ENCODE measurements around the gene SCFD2. TPM values are rescaled to one million over a fixed set of nuclear protein-coding genes. Genes with fewer than 3 reads are reported as not detected.
A peak's percentile ranks its signal among the peaks of the same experiment; 100 is the strongest.
"Not testable (repeated sequence)": the region's sequence is repeated elsewhere in the genome, so short reads cannot be mapped to it uniquely, and the experiment has no call there.

Gene SCFD2
- total and polyA plus RNA-seq, 10 of the 15 experiments (the other 5 are each of a cell fraction or from before 2014, with no cell fraction given) = 4.8 to 37.6 (median 24.9) TPM

DNA sequence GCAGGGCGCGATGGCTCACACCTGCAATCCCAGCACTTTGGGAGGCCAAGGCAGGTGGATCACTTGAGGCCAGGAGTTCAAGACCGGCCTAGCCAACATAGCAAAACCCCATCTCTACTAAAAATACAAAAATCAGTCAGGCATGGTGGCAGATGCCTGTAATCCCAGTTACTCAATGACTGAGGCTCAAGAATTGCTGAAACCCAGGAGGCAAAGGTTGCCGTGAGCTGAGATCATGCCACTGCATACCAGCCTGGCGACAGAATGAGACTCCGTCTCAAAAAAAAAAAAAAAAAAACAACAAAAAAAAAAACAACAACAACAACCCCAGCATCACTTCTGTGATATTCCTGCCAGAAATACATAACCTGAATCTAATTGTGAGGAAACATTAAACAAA, 30.9 kb downstream of the SCFD2 start:
- in situ Hi-C loops (cut with MboI); H3K9me3 ChIP-seq (replicated peaks; ENCODE audit: control insufficient read depth, insufficient read depth, low read length); H3K79me2 ChIP-seq (ENCODE audit: control insufficient read depth, insufficient read depth, low read length); H3K27me3 ChIP-seq (replicated peaks in 1 of 2; ENCODE audit: control insufficient read depth in 2 of 2, insufficient read depth in 2 of 2, low read length in 1 of 2); H4K20me1 ChIP-seq (ENCODE audit: control insufficient read depth, insufficient read depth); H3K4me3 ChIP-seq; H3K4me2 ChIP-seq (ENCODE audit: control insufficient read depth, insufficient read depth); H2AFZ ChIP-seq (ENCODE audit: control insufficient read depth, low read depth, low read length); DNase-seq (ENCODE audit: low read depth, low spot score); H3K36me3 ChIP-seq (ENCODE audit: control insufficient read depth in 2 of 2, insufficient read depth in 2 of 2, low read length in 1 of 2); RAD21 ChIA-PET (ENCODE audit: unreplicated experiment); H3K9ac ChIP-seq (ENCODE audit: control insufficient read depth, insufficient read depth, low read length); BruUV-seq (replicated peaks); ATAC-seq; FAIRE-seq; SMC1A ChIA-PET (ENCODE audit: uncharacterized antibody, unreplicated experiment); H3K4me1 ChIP-seq (ENCODE audit: control insufficient read depth, insufficient read depth, low read length); POLR2A ChIA-PET; intact Hi-C loops (cut with micrococcal nuclease; ENCODE audit: unreplicated experiment); H3K27ac ChIP-seq (ENCODE audit: control insufficient read depth, insufficient read depth): not testable (repeated sequence)
- WGBS (ENCODE audit: insufficient coverage, insufficient replicate concordance, low lambda C conversion rate, missing lambda C conversion rate) = 97% methylated on average over 4 of the region's 6 CpGs
- CTCF ChIA-PET = interaction anchor here (1.4 kb wide), 1 partner anchor 20 kb away, joined by 3 read pairs; no protein-coding TSS in a partner anchor

DNA sequence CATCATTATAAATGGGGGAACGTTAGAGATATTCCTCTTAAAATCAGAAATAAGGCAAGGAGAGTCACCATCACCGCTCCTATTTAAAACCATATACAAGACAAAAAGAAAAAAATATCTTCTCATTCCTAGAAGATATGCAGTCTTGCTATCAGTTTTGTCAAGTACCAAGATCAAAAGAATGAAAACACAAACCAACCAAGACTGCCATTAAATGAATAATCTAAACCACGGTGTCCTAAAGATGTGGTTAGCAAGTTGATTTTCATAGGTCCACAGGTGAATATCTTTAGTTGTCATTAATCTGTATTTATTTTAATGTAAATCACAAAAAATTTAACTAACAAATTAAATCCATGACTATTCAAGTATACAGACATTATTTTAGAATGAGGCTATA, 39.3 kb downstream of the SCFD2 start:
- intact Hi-C loops (cut with micrococcal nuclease; ENCODE audit: unreplicated experiment) = no loop called here
- Histone ChIP-seq H3K4me3 (no peak overlapping the region), H3K9me3 (replicated peaks; ENCODE audit: control insufficient read depth, insufficient read depth, low read length) (no peaks in the 10 kb centered on the region; the same call in 2 of the 3 replicates), H3K36me3 (ENCODE audit: control insufficient read depth in 2 of 2, insufficient read depth in 2 of 2, low read length in 1 of 2) (no peaks in the 10 kb centered on the region; a peak in 1 of 4 replicates), H3K4me1 (ENCODE audit: control insufficient read depth, insufficient read depth, low read length) (no peaks in the 10 kb centered on the region), H4K20me1 (ENCODE audit: control insufficient read depth, insufficient read depth) (no peaks in the 10 kb centered on the region), H3K79me2 (ENCODE audit: control insufficient read depth, insufficient read depth, low read length) (no peaks in the 10 kb centered on the region), H3K27ac (ENCODE audit: control insufficient read depth, insufficient read depth) (no peak overlapping the region), H3K27me3 (replicated peaks in 1 of 2; ENCODE audit: control insufficient read depth in 2 of 2, insufficient read depth in 2 of 2, low read length in 1 of 2) (no peaks in the 10 kb centered on the region), H2AFZ (ENCODE audit: control insufficient read depth, low read depth, low read length) (no peak overlapping the region), H3K9ac (ENCODE audit: control insufficient read depth, insufficient read depth, low read length) (no peak overlapping the region), H3K4me2 (ENCODE audit: control insufficient read depth, insufficient read depth) (no peak overlapping the region)
- RAD21 ChIA-PET (ENCODE audit: unreplicated experiment) = no interaction called here
- ATAC-seq (no peak), DNase-seq (ENCODE audit: low read depth, low spot score) (no peak), FAIRE-seq (no peak)
- in situ Hi-C loops (cut with MboI) = no loop called here
- TF ChIP-seq NR2F1 (conservative IDR thresholded peaks at IDR 0.05) (0 out of 2 replicates have a peak, but pooled peaks have one; percentile 26), JUNB (IDR thresholded peaks at IDR 0.05) (peak; percentile 11; the same call in 1 of the 2 replicates), RUNX3 (IDR thresholded peaks at IDR 0.05; ENCODE audit: low read length) (peak; percentile 80), JUND (IDR thresholded peaks at IDR 0.05; ENCODE audit: low read depth, low read length) (no peak), TCF7 (IDR thresholded peaks at IDR 0.05; ENCODE audit: borderline replicate concordance) (peak; percentile 69; the same call in 1 of the 2 replicates)
- BruUV-seq (replicated peaks) = no TSS peak
- SMC1A ChIA-PET (ENCODE audit: uncharacterized antibody, unreplicated experiment) = interaction anchor here (0.6 to 2.2 kb wide), 2 partner anchors 23 to 533 kb away, joined by 3 to 4 read pairs; no protein-coding TSS in a partner anchor
- CTCF ChIA-PET = no interaction called here
- WGBS (ENCODE audit: insufficient coverage, insufficient replicate concordance, low lambda C conversion rate, missing lambda C conversion rate) = 66% methylated on average over 3 of the region's 3 CpGs
- POLR2A ChIA-PET = no interaction called here
